Heart left ventricle (tissue), 13 donors: ENCODE measurements around the gene EMC8.

ENCODE experiments used
- CTCF ChIP-seq, 12 donors: fragments of 200-600 bp; sonication (generic) in 4 of 12; IDR thresholded peaks; one replicate each; pipeline versions ENCODE4 v1.5.0 to v1.8.0; 2018 to 2022; ENCODE audit warnings: antibody characterized with exemption in 12 of 12, mild to moderate bottlenecking in 5 of 12
- POLR2A ChIP-seq, 2 donors: fragments of 450-650 bp; IDR thresholded peaks; one replicate each; pipeline ENCODE4 v1.6.1; 2017; ENCODE audit warnings: antibody characterized with exemption in 2 of 2, mild to moderate bottlenecking in 2 of 2, moderate library complexity in 2 of 2
- donor health status: ischemic (EF 13 %, LVEDD 7.1; RV severe dilation, severe dysfunction).
- donor health status: DM: no; HTN: yes; CAD: no.
- donor health status: DM: no; HTN: no; CAD: no.
- donor health status: ischemic (EF 25% LVEDD 6.9; RV normal size, moderate dysfunction).
- donor health status: ischemic (EF 25% LVEDD 5.7; RV mildly dilated, moderate dysfunction).
- donor health status: ischemic (EF 35%, LVEDD 5.7; RV mildly dilated, moderate dysfunction).
- donor health status: nonischemic (EF 11% LVEDD 7.7; RV severe dilation, severe dysfunction).
- donor health status: DM: yes; HTN: yes; CAD: no.
- donor health status: PGD.
- donor health status: ischemic (EF 29% LVEDD 5.4; RV normal size, mild dysfunction).
- donor health status: nonischemic (EF 23%, LVEDD 6.1; RV moderate dilation, normal function).

GRCh38 chr16:85774136-85774535 lies 25.2 kb downstream of the EMC8 start:
- TF ChIP-seq CTCF (IDR thresholded peaks at IDR 0.05) (no peak), POLR2A (IDR thresholded peaks at IDR 0.05) (no peak)
